Adrenal gland (tissue), 12 donors: ENCODE measurements around the gene WDR38. TPM values are rescaled to one million over a fixed set of nuclear protein-coding genes. Genes with fewer than 3 reads are reported as not detected.

ENCODE experiments used
- DNase-seq, 7 donors: peaks; one replicate each; pipeline ENCODE4 v3.0.0-alpha.2; 2019 to 2020
- H3K27ac ChIP-seq, 5 donors: fragments of 200-600 bp; sonication (generic) in 4 of 5; 1 replicate in 3 of 5; 2 replicates in 2 of 5; pipeline versions ENCODE4 v1.5.1 to v1.8.0; 2016 to 2020; ENCODE audit warnings: mild to moderate bottlenecking in 1 of 5
- H3K27me3 ChIP-seq: fragments of 200-600 bp; 2 replicates; pipeline ENCODE4 v1.8.0; 2021
- H3K36me3 ChIP-seq, 2 donors: fragments of 200-600 bp; replicated peaks in 1 of 2; 1 replicate in 1 of 2; 2 replicates in 1 of 2; pipeline versions ENCODE4 v1.5.1 to v1.8.0; 2018 to 2022
- H3K4me1 ChIP-seq, 2 donors: fragments of 200-600 bp; replicated peaks in 1 of 2; 1 replicate in 1 of 2; 2 replicates in 1 of 2; pipeline versions ENCODE4 v1.5.1 to v1.8.0; 2018 to 2021
- H3K4me3 ChIP-seq, 4 donors: fragments of 200-600 bp; sonication (generic) in 3 of 4; one replicate each; pipeline ENCODE4 v1.5.1; 2016 to 2018
- H3K9me3 ChIP-seq, 3 donors: fragments of 200-600 bp; sonication (generic) in 1 of 3; replicated peaks in 1 of 3; 1 replicate in 2 of 3; 2 replicates in 1 of 3; pipeline versions ENCODE4 v1.5.1 to v1.8.0; 2016 to 2021
- POLR2A ChIP-seq, 2 donors: fragments of 450-650 bp; IDR thresholded peaks; one replicate each; pipeline ENCODE4 v1.6.1; 2017; ENCODE audit warnings: antibody characterized with exemption in 2 of 2, mild to moderate bottlenecking in 2 of 2, moderate library complexity in 1 of 2
- WGBS, 4 donors: extraction: QIAGEN DNeasy Blood & Tissue Kit in 2 of 4; methylation state at CpG; one replicate each; pipeline versions ENCODE4 v1.1.5 to v1.1.7; 2013 to 2017; 5-methylcytosine and 5-hydroxymethylcytosine counted together
- intact Hi-C, 2 donors: fragments of 100-400 bp; cut with DNase I; formaldehyde crosslinking; loops; one replicate each; pipeline versions ENCODE4 v1.14.1 to v1.15.0; 2022 to 2023
- polyA plus RNA-seq, 3 donors: library from polyadenylated mRNA; stranded (reverse); fragments of 200-250 nt in 2 of 3; fragments of 350-450 nt in 1 of 3; fragmentation: Illumina TruSeq in 1 of 3; extraction: RNeasy Lipid Tissue Mini Kit (QIAGEN cat#74804) in 1 of 3; gene quantifications; one replicate each; pipeline ENCODE4 v1.2.3, GENCODE V29; 2013 to 2014
- total RNA-seq, 9 donors: library from RNA; depleted of rRNA in 4 of 9; stranded (reverse); fragments of >200 nt in 4 of 9; fragments of 120-200 nt in 1 of 9; fragmentation: NEBNext Ultra II Directional in 1 of 9; extraction: Animal tissue kit (Norgen Biotek cat#: 25700) in 1 of 9; gene quantifications; one replicate each; pipeline versions ENCODE4 v1.1.0 to v1.2.4, GENCODE V29; 2013 to 2023
- TF ChIP-seq, protein P1 (sequence below), 6 experiments: fragments of 450-650 bp in 4 of 6; fragments of 200-600 bp in 2 of 6; sonication (generic) in 1 of 6; IDR thresholded peaks; 1 replicate in 5 of 6; 2 replicates in 1 of 6; pipeline versions ENCODE4 v1.5.1 to v1.8.0; 2016 to 2021; ENCODE audit warnings: antibody characterized with exemption in 6 of 6, mild to moderate bottlenecking in 2 of 6, moderate library complexity in 1 of 6
- donor health status: healthy with polysubstance abuse.
- donor health status: Bipolar disorder and iron deficiency.
- donor health status: DM: yes; HTN: yes; CAD: no.
- donor health status: DM: no; HTN: no; CAD: no.
- donor health status: DM: no; HTN: no; CAD: no.
- donor health status: DM: yes; HTN: yes; CAD: no.

Gene WDR38
- total and polyA plus RNA-seq, 12 donors = 0.16 TPM; not detected in 11

DNA sequence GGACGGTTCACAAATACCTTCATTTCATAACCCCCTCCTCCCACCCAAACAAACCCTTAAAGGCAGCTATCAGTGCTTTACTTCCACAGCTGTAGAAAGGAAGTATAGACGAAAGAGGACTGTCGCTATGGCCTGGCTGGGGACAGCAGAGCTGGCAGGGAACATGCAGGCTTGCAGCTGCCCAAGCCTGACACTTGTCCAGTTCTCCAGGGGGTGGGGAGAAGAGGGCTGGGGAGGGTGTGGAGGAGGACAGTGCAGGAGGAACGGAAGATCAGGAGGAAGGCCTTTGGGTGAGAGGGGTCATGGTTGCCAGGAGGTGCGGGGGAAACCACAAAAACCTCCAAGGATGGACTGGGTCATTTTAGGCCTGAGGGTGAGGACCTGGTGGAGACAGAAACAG lies 34.6 kb downstream of the WDR38 start:
- TF ChIP-seq POLR2A (IDR thresholded peaks at IDR 0.05) = no peak
- TF ChIP-seq, protein P1, sequence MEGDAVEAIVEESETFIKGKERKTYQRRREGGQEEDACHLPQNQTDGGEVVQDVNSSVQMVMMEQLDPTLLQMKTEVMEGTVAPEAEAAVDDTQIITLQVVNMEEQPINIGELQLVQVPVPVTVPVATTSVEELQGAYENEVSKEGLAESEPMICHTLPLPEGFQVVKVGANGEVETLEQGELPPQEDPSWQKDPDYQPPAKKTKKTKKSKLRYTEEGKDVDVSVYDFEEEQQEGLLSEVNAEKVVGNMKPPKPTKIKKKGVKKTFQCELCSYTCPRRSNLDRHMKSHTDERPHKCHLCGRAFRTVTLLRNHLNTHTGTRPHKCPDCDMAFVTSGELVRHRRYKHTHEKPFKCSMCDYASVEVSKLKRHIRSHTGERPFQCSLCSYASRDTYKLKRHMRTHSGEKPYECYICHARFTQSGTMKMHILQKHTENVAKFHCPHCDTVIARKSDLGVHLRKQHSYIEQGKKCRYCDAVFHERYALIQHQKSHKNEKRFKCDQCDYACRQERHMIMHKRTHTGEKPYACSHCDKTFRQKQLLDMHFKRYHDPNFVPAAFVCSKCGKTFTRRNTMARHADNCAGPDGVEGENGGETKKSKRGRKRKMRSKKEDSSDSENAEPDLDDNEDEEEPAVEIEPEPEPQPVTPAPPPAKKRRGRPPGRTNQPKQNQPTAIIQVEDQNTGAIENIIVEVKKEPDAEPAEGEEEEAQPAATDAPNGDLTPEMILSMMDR (IDR thresholded peaks at IDR 0.05) = no peak
- no peak for DNase-seq
- H3K36me3 ChIP-seq = peaks cover 0 to 85% of the 10 kb centered on the region in 2 donors
- intact Hi-C loops = no loop called here
- H3K4me1 ChIP-seq = no peaks in the 10 kb centered on the region
- H3K27me3 ChIP-seq = no peaks in the 10 kb centered on the region
- no peak overlapping the region for H3K27ac ChIP-seq
- 83 to 91% (median 89%) methylated on average over 5 of the region's 5 CpGs for WGBS, 4 donors
- no peak overlapping the region for H3K4me3 ChIP-seq
- H3K9me3 ChIP-seq = no peaks in the 10 kb centered on the region

DNA sequence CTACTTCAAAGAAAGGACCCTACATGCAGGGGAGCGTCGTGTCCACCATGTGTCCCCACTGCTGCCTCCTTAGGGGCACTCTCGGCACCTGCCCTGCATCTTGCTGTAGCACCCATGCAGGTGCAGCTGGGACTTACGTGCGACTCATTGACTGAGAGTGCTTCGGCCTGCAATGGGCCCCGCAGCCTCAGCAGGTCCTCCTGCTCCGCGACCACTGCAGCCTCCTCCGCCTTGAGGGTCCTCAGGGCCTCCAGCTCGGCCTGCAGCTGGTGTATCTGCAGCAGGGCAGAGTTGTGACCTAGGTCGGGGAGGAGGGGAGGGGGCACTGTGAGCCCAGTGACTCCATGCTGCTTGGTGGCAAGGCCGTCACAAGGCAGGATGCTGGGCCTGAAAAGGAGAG lies 35.7 kb downstream of the WDR38 start:
- peaks cover 0 to 85% of the 10 kb centered on the region in 2 donors for H3K36me3 ChIP-seq
- H3K4me3 ChIP-seq = no peak overlapping the region
- H3K27ac ChIP-seq = no peak overlapping the region
- H3K27me3 ChIP-seq = no peaks in the 10 kb centered on the region
- whole genome bisulfite sequencing, 4 donors = 88 to 98% (median 95%) methylated on average over 9 to 13 of the region's 13 CpGs
- TF ChIP-seq, protein P1 (IDR thresholded peaks at IDR 0.05) = no peak
- TF ChIP-seq POLR2A (IDR thresholded peaks at IDR 0.05) = no peak
- no peaks in the 10 kb centered on the region for H3K9me3 ChIP-seq
- intact Hi-C loops = no loop called here
- H3K4me1 ChIP-seq = no peaks in the 10 kb centered on the region
- no peak for DNase-seq

DNA sequence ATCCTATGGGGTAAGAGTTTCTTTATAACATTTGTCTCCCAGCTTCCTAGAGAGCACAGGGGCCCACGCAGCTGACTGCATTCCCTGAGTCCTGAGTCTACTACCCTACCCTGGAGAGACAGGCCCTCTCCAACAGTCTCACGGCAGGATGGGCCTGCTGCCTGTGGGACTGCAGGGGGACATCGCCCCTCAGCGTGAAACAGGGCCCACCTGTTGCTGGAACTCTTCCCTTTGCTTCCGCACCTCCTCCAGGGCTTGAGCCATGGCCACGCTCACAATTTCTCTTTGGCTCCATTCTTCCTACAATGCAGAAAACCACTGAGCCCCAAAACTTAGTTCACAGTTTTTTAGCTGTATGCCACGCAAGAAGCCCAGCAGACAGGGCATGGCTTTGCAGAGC lies 36.9 kb downstream of the WDR38 start:
- H3K9me3 ChIP-seq = no peaks in the 10 kb centered on the region
- WGBS, 4 donors = 93 to 98% (median 96%) methylated on average over 5 to 7 of the region's 7 CpGs
- TF ChIP-seq, protein P1 (IDR thresholded peaks at IDR 0.05) = no peak
- TF ChIP-seq POLR2A (IDR thresholded peaks at IDR 0.05) = no peak
- no peak overlapping the region for H3K27ac ChIP-seq
- no peaks in the 10 kb centered on the region for H3K4me1 ChIP-seq
- no peak for DNase-seq
- H3K27me3 ChIP-seq = no peaks in the 10 kb centered on the region
- intact Hi-C loops = no loop called here
- H3K36me3 ChIP-seq = peaks cover 0 to 77% of the 10 kb centered on the region in 2 donors
- H3K4me3 ChIP-seq = no peak overlapping the region

DNA sequence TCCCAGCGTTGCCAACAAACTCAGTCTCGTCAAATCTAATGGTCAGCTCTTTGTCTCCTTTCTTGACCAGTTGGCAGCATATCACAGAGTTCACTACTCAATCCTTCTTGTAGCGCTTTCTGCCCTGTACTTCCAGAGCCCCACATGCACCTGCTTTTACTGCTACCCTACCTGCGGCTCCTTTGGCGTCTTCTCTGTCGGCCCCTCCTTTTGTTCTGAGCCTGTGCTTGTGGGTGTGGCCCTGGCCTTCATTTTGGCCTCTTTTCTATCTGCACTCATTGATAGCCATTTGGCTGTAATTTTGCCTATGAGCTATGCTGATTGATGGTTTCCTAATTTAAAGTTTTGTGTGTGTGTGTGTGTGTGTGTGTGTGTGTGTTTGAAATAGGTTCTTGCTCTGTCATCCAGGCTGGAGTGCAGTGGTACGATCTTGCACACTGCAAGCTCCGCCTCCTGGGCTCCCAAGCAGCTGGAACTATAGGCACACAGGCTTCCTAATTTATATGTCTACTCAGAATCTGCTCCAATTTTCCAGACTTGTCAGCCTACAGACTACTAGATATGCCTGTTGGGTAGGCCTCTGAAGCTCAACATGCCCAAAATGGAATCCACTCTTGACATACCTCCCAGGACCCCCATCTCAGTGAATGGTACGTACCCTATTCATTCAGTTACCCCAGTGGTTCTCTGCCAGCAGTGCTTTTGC lies 40.9 kb downstream of the WDR38 start:
- Histone ChIP-seq H3K9me3 (no peaks in the 10 kb centered on the region), H3K4me3 (no peak overlapping the region), H3K4me1 (no peaks in the 10 kb centered on the region), H3K36me3 (peaks cover 0 to 69% of the 10 kb centered on the region in 2 donors), H3K27ac (no peak overlapping the region), H3K27me3 (no peaks in the 10 kb centered on the region)
- no peak for TF ChIP-seq POLR2A (IDR thresholded peaks at IDR 0.05)
- TF ChIP-seq, protein P1 (IDR thresholded peaks at IDR 0.05) = no peak
- intact Hi-C loops = no loop called here
- 76 to 84% (median 82%) methylated on average over 8 to 9 of the region's 9 CpGs for WGBS, 4 donors
- DNase-seq = no peak
